Measurements from ENCODE around the gene EIF2A. TPM values are rescaled to one million over a fixed set of nuclear protein-coding genes. Genes with fewer than 3 reads are reported as not detected.

The EIF2A gene
- 144 and 153 TPM in 2 replicates for total RNA-seq

DNA sequence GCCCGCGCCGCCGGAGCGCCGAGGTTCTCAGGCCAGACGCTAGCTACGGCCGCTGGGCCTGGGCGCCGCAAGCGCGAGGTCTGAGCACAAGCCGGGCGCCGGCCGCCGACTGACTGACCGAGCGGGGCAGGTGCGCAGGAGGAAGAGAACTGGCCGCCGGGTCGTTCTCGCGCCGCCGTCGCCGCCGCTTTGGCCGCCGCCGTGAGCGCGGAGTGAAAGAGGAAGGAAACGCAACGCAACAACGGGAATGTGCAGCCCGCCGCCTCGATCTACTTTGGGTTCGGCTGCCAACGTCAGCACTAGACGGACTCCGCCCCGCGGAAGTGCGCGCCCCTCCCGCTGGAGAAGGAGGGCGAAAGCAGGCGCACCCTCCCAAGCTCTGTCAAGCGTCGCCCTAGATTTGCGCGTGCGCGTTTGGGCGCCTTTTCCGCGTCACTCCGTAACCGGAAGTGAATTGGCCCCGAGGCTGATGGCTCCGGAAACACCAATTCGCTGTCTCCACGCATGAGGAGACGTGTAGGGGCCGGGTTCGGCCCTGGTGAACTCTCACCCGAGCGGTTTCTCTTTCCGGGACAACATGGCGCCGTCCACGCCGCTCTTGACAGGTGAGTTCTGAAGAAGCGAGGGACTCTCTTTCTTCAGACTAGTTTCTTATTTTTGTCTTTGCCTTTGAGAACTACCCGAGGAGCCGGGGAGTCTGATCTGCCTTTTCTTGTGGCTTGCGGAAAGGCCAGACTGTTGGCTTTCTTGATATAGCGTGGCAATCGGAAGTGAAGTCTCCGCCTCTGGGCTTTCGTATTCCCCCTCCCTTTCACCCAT, at the start of gene EIF2A, which contains the start of gene SERP1:
Gene EIF2A, plus strand, starts transcription at position 562 of the 819 bp plus-strand sequence. Its CDS starts 16 bp downstream, at position 578.
Gene SERP1, minus strand, starts transcription at position 271 of the 819 bp plus-strand sequence. CDS start 361 bp downstream, outside the sequence.

GRCh38 chr3:150603153-150603979, 56.8 kb downstream of the EIF2A start, which contains the start of gene SELENOT:
TSS of gene SELENOT (plus strand) at chr3:150603321. CDS start at chr3:150603363, 42 bp downstream.

Other genes with a start within 250 kb of the EIF2A start
- gene TSC22D2, start 138.5 kb upstream of the EIF2A start, total RNA-seq, result 24.7 and 35.9 TPM in 2 replicates
- 162 and 165 TPM in 2 replicates for gene SERP1, start 291 bp upstream of the EIF2A start, total RNA-seq
- gene SELENOT, start 56.5 kb downstream of the EIF2A start, total RNA-seq, result 108 and 114 TPM in 2 replicates
- gene ERICH6, start 157.1 kb downstream of the EIF2A start, total RNA-seq, result 0.32 and 0.49 TPM in 2 replicates
- 32.1 and 42.4 TPM in 2 replicates for gene SIAH2, start 216.4 kb downstream of the EIF2A start, total RNA-seq

Data from hair follicle dermal papilla cell (primary cell).